Measurements from ENCODE around the gene ITGAL.

DNA sequence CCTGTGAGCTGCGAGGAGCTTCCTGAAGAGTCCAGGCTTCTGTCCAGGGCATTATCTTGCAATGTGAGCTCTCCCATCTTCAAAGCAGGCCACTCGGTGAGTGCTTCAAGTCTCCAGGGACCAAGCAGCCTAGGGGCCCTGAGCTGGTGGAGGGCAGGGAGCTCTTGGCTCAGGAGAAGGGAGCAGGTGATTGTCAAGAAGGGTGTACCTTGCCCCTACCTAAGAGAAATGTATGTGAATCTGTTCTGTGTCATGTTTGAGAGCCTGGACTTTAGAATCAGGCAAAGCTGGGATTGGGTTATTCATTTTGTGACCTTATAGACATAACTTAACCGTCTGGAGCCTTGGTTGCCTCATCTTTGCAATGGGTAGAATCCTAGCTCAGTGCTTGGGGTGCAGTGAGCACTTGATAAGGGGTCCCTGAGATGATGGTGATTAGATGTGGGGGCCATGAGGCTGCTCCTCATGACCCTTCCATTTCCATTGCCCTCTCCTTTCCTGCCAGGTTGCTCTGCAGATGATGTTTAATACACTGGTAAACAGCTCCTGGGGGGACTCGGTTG is 37.9 kb downstream of the ITGAL start:
- TF ChIP-seq, protein P1, sequence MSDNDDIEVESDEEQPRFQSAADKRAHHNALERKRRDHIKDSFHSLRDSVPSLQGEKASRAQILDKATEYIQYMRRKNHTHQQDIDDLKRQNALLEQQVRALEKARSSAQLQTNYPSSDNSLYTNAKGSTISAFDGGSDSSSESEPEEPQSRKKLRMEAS (IDR thresholded peaks at IDR 0.05), result no peak
- TF ChIP-seq TAF1 (IDR thresholded peaks at IDR 0.05; ENCODE audit: low read depth), result no peak
- no peak for TF ChIP-seq CEBPB (IDR thresholded peaks at IDR 0.05)
